GDM1 (cell line): Measurements from ENCODE around the gene CIROP.
"Not testable (repeated sequence)": the region's sequence is repeated elsewhere in the genome, so short reads cannot be mapped to it uniquely, and the experiment has no call there.

Experiments used
- DNase-seq: peaks from one replicate; lab custom pipeline; 2025; lab: John Stamatoyannopoulos, UW

The CIROP gene

GRCh38 chr14:23114669-23115038, 9.9 kb upstream of the CIROP start:
- DNase-seq: no peak

GRCh38 chr14:23114120-23114458, 9.3 kb upstream of the CIROP start:
- DNase-seq: no peak

- no peak for DNase-seq
Measured at GRCh38 chr14:23113431-23114119, 8.8 kb upstream of the CIROP start.

GRCh38 chr14:23112359-23113178, 7.8 kb upstream of the CIROP start:
- DNase-seq: no peak

- DNase-seq: no peak
Measured at GRCh38 chr14:23110579-23111365, 6.0 kb upstream of the CIROP start.

- DNase-seq: no peak
Measured at GRCh38 chr14:23109769-23110168, 5.0 kb upstream of the CIROP start.

- DNase-seq: not testable (repeated sequence)
Measured at GRCh38 chr14:23108169-23108568, 3.4 kb upstream of the CIROP start.

GRCh38 chr14:23107620-23108019, 2.8 kb upstream of the CIROP start:
- DNase-seq: not testable (repeated sequence)

- DNase-seq: no peak
Measured at GRCh38 chr14:23106747-23107045, 1.9 kb upstream of the CIROP start.

GRCh38 chr14:23105348-23105824, 597 bp upstream of the CIROP start:
- DNase-seq: no peak

GRCh38 chr14:23104070-23104590, 659 bp downstream of the CIROP start:
- no peak for DNase-seq

GRCh38 chr14:23103581-23103980, 1.2 kb downstream of the CIROP start:
- DNase-seq: no peak

GRCh38 chr14:23102801-23103200, 2.0 kb downstream of the CIROP start:
- no peak for DNase-seq

GRCh38 chr14:23101986-23102625, 2.7 kb downstream of the CIROP start:
- no peak for DNase-seq

- DNase-seq: no peak
Measured at GRCh38 chr14:23101213-23101970, 3.4 kb downstream of the CIROP start.

- no peak for DNase-seq
Measured at GRCh38 chr14:23099212-23099861, 5.5 kb downstream of the CIROP start.

- DNase-seq: no peak
Measured at GRCh38 chr14:23097786-23098185, 7.0 kb downstream of the CIROP start.

- no peak for DNase-seq
Measured at GRCh38 chr14:23095196-23096108, 9.3 kb downstream of the CIROP start, which contains the start of gene C14orf119. C14orf119 (plus strand) TSS chr14:23095505; CDS start chr14:23097659, 2,154 bp downstream.

- no peak for DNase-seq
Measured at GRCh38 chr14:23094666-23095195, 10.1 kb downstream of the CIROP start, which contains the start of gene ACIN1. ACIN1 (minus strand) TSS chr14:23095136; CDS start chr14:23095112, 24 bp downstream.
